SJSA1 (cell line): ENCODE measurements around the gene GINS2. TPM values are rescaled to one million over a fixed set of nuclear protein-coding genes. Genes with fewer than 3 reads are reported as not detected.

Experiments
- DNase-seq, 2 experiments: peaks; one replicate each; pipeline ENCODE4 v3.0.0-alpha.2; 2015 to 2020; ENCODE audit warnings: low spot score in 2 of 2, low read depth in 1 of 2
- H3K27ac ChIP-seq: fragments of 250-450 bp; sonication (Bioruptor Pico); 2 replicates; pipeline ENCODE4 v1.5.1; 2020; ENCODE audit warnings: mild to moderate bottlenecking, moderate library complexity
- H3K27me3 ChIP-seq: fragments of 250-450 bp; sonication (Bioruptor Pico); replicated peaks from 2 replicates; pipeline ENCODE4 v1.5.1; 2020; ENCODE audit warnings: mild to moderate bottlenecking, moderate library complexity
- H3K36me3 ChIP-seq: fragments of 250-450 bp; sonication (Bioruptor Pico); 2 replicates; pipeline ENCODE4 v1.5.1; 2020; ENCODE audit warnings: mild to moderate bottlenecking
- H3K4me1 ChIP-seq: fragments of 250-450 bp; sonication (Bioruptor Pico); replicated peaks from 2 replicates; pipeline ENCODE4 v1.6.1; 2021; ENCODE audit warnings: mild to moderate bottlenecking
- H3K4me3 ChIP-seq: fragments of 250-450 bp; sonication (Bioruptor Pico); 2 replicates; pipeline ENCODE4 v1.5.1; 2020; ENCODE audit warnings: mild to moderate bottlenecking
- H3K9me3 ChIP-seq: fragments of 250-450 bp; sonication (Bioruptor Pico); replicated peaks from 2 replicates; pipeline ENCODE4 v1.5.1; 2020; ENCODE audit warnings: mild to moderate bottlenecking
- total RNA-seq: library from RNA; depleted of rRNA; stranded (reverse); fragments of >200 nt; shearing (Covaris generic); gene quantifications from 2 replicates; pipeline ENCODE4 v1.2.3, GENCODE V29; 2014

Gene GINS2
- total RNA-seq, 1 experiment from 2014 or later, result 51.4 TPM

DNA sequence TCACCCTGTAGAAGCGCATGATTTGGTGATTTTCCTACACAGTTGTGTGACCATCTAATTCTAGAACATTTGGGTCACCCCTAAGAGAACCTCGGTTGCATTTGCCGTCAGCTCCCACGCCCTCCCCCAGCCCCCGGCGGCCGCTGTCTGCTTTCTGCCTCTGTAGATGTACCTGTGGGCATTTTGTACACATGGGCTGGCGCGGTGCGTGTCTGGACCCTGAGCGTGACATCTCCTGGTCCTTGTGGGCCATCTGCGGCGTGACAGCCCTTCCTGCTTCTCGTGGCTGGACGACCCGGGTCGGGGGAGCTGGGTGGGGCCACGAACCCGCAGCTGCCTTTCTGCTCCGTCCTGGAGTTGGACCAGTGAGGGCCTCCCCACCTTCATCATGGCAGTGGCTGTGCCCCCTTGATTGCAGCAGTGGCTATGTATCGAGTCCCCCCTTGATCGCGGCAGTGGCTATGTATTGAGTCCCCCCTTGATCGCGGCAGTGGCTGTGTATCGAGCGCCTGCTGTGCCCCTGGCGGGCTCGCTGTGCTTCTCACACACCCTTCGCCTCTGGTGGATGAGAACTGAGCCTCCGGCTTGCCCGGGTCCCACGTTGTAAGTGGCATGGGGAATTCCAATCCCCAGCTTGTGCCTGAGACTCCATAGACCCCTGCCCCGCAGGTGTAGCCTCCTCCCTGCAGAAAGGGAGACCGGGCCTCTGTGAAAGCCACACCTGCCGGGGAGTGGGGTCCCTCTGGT lies 51.5 kb downstream of the GINS2 start:
- Histone ChIP-seq H3K27me3 (no peaks in the 10 kb centered on the region), H3K4me3 (no peak overlapping the region), H3K4me1 (no peaks in the 10 kb centered on the region), H3K9me3 (no peaks in the 10 kb centered on the region), H3K27ac (no peak overlapping the region), H3K36me3 (peaks cover 2% of the 10 kb centered on the region; the same call in 1 of the 2 replicates)
- DNase-seq, result no peak

DNA sequence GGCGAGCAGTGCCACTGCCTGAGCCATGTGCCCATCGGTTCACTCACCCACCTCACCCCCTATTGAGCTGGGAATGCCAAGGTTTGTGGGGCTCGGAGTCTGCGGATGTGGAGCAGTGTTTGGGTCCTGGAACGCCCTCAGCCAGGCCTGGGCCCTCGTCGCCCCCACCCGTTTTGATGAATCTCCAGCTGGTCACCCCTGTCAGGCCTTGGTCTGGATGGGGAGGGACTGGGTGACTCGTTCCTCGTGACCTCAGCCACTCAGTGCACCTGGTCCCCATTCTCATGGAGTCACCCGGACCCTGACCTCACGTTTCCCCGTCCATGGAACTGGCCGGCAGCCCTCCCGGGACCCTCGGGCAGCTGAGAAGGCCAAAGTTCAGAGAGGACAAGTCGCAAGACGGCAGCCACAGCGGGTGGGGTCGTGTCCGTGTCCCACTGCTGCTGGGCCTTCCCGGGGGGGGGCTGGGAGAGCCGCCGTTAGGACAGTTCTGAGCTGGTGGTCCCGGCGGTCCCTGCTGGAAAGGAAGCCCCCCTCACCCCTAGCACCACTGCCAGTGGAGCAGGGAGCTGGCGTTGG lies 52.4 kb downstream of the GINS2 start:
- no peak overlapping the region for H3K27ac ChIP-seq
- no peak for DNase-seq
- H3K36me3 ChIP-seq, result peaks cover 2% of the 10 kb centered on the region; the same call in 1 of the 2 replicates
- no peaks in the 10 kb centered on the region for H3K27me3 ChIP-seq
- no peak overlapping the region for H3K4me3 ChIP-seq
- no peaks in the 10 kb centered on the region for H3K4me1 ChIP-seq
- H3K9me3 ChIP-seq, result no peaks in the 10 kb centered on the region

DNA sequence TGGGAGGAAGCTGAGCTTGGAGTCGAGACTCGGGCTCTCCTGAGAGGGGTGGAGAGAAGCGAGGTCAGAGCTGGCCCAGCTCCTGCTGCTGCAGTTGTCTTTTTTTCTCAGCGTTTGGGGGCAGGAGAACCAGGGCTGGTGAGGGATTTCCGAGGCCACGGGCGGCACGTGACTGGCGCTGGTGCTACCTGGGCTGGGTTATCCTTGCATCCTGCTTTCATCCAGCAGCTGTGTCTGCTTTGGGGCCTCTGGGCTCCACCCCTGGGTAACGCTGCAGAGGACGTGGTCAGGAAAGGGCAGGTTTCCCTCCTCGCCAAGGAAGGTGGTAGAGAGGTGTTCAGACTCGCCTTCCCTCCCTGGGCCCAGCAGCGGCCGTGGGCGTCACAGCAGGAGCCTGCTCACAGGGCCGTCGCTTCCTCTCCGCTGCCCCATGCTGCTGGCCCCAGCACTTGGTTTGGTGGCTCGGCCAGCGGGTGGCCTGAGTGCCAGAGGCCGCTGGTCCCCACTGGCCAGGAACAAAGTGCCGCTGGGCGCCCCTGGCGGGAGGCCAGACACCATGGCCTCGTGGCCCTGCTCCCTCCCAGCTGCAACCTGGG lies 53.1 kb downstream of the GINS2 start:
- no peaks in the 10 kb centered on the region for H3K9me3 ChIP-seq
- DNase-seq, result no peak
- no peak overlapping the region for H3K4me3 ChIP-seq
- H3K36me3 ChIP-seq, result peaks cover 2% of the 10 kb centered on the region; the same call in 1 of the 2 replicates
- H3K27ac ChIP-seq, result no peak overlapping the region
- H3K4me1 ChIP-seq, result no peaks in the 10 kb centered on the region
- H3K27me3 ChIP-seq, result no peaks in the 10 kb centered on the region

DNA sequence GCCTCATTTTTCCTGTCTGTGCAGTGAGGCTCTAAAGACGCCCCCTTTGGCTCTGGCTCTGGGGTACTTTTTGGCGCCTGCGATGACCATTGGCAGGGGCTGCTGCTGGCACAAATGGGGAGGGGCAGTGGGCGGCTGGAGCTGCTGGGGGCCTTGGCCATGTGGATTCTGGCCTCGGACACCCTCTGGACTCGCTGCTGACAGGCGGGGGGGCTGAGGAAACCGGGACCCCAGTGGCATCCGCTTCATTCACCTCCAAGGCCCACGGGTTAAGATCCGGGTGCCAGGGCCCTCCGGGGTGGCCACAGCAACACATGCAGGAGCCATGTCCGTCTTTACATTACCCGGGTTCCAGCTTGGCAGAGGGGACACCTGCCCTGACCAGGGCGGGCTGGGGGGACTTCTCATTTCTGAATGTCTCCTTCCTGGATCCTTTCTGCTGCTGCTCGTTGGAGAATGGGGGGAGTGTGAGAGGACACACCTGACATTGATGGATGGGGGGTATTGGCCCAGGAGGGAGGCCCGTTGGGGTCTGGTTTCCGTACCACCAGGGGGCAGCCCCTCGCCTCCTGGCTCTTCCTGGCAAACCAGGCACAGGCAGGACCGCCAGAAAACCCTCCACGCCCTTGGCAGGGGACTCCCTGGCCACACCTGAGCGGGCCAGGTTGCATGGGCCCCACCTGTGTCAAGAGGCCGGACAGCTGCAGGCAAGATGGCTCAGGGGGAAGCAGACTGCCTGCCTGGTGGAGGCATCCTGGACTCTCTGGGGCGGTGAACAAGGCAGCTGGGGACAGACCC lies 53.8 kb downstream of the GINS2 start:
- no peak for DNase-seq
- H3K4me3 ChIP-seq, result no peak overlapping the region
- H3K4me1 ChIP-seq, result no peaks in the 10 kb centered on the region
- H3K27ac ChIP-seq, result no peak overlapping the region
- H3K27me3 ChIP-seq, result no peaks in the 10 kb centered on the region
- peaks cover 5% of the 10 kb centered on the region for H3K9me3 ChIP-seq
- H3K36me3 ChIP-seq, result peaks cover 2% of the 10 kb centered on the region; the same call in 1 of the 2 replicates

DNA sequence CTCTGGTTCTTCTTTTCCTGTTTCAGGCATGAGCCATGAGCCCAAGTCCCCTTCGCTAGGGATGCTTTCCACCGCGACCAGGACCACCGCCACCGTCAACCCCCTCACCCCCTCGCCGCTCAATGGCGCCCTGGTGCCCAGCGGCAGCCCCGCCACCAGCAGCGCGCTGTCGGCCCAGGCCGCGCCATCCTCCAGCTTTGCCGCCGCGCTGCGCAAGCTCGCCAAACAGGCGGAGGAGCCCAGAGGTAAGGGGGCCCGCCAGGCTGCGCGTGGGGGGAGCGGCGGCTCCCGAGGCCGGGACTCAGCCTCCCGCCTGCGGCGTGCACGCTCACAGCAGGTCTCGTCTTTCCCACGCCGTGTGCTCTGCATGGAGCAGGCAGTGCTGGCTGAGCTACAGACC lies 54.9 kb downstream of the GINS2 start:
- Histone ChIP-seq H3K27me3 (no peaks in the 10 kb centered on the region), H3K4me3 (no peak overlapping the region), H3K9me3 (peaks cover 13% of the 10 kb centered on the region), H3K36me3 (peaks cover 8% of the 10 kb centered on the region; the same call in 1 of the 2 replicates), H3K27ac (no peak overlapping the region), H3K4me1 (no peaks in the 10 kb centered on the region)
- no peak for DNase-seq

DNA sequence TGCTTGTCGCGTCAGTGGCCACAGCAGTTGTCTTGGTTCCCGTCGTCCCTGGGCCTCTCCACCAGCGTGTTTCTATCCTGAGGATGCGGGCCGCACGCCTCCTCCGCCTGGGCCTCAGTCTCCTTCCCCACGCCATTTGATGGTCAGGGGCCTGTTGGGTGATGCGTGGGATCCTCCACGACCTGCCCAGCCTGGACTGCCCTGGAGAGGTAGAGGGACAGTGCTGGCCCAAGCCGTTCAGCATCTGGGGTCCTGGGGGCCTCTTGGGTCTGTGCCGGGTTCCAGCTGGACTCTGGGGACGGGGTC lies 55.4 kb downstream of the GINS2 start:
- no peak overlapping the region for H3K27ac ChIP-seq
- peaks cover 10% of the 10 kb centered on the region; the same call in 1 of the 2 replicates for H3K36me3 ChIP-seq
- peaks cover 13% of the 10 kb centered on the region for H3K9me3 ChIP-seq
- no peak overlapping the region for H3K4me3 ChIP-seq
- H3K27me3 ChIP-seq, result no peaks in the 10 kb centered on the region
- no peaks in the 10 kb centered on the region for H3K4me1 ChIP-seq
- no peak for DNase-seq

DNA sequence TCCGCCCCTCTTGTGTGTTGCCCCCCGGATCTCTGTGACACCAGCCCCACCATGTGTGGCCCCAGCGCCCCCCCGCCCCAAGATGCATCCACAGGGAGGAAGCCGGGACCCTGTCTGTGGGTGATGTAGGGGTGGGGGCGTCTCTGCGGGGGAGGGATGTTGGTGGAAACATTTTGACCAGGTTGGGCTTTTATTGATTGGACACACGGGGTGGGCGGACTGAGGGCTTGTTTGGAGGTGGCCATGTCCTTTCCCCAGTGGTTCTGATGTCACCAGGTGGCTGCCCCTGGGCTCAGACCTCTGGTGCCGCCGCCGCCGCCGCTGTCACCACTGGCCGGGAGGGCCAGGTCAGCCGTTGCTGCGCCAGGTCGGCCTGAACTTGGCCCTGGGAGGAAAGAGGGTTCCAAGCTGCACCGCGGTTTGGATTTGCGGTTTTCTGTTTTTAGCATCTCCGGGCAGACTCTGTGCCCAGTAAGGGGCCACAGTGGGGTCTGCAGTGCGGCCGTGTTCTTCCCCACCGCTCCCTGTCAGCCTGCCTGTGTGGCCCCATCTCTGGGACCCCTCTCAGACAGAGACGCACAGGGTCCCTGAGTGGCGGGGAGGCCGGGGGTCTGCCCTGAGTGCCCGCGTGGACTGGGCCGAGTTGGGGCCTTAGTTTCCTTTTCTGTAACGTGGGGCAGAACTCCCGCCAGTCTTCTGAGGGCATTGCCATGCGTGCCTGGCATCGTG lies 55.9 kb downstream of the GINS2 start:
- Histone ChIP-seq H3K36me3 (peaks cover 10% of the 10 kb centered on the region; the same call in 1 of the 2 replicates), H3K27me3 (no peaks in the 10 kb centered on the region), H3K9me3 (peaks cover 13% of the 10 kb centered on the region), H3K27ac (no peak overlapping the region), H3K4me3 (no peak overlapping the region), H3K4me1 (no peaks in the 10 kb centered on the region)
- DNase-seq, result no peak

DNA sequence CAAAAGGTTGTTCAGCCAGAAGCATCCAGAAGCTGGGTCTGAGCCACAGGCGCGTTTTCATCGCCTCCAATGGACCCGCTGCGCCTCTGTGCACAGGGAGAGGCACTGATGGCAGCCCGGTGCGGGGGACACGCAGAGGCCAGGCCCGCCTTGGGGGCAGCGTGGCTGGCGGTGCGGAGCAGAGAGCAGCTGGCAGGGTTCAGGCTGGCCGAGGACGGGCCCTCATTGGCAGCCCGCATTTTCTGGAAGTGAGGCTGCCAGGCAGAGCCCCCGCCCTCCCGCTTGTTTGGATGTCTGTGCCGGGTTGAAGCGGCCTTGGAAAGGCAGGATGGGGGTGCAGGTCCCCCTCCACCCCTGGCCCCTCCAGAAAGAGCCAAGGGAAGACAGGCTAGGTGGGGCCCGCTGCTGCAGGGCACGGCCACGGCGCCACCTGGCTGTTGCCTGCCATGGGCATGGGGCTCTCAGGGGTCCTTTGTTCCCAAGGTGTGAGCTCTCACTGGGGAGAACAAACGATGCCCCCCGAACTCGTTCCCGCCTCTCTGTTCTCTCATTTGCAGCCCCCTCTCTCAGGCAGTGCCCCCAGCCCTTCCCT lies 56.9 kb downstream of the GINS2 start:
- H3K27ac ChIP-seq, result no peak overlapping the region
- no peaks in the 10 kb centered on the region for H3K27me3 ChIP-seq
- H3K4me1 ChIP-seq, result no peaks in the 10 kb centered on the region
- H3K36me3 ChIP-seq, result peaks cover 10% of the 10 kb centered on the region; the same call in 1 of the 2 replicates
- DNase-seq, result no peak
- no peak overlapping the region for H3K4me3 ChIP-seq
- peaks cover 13% of the 10 kb centered on the region for H3K9me3 ChIP-seq

DNA sequence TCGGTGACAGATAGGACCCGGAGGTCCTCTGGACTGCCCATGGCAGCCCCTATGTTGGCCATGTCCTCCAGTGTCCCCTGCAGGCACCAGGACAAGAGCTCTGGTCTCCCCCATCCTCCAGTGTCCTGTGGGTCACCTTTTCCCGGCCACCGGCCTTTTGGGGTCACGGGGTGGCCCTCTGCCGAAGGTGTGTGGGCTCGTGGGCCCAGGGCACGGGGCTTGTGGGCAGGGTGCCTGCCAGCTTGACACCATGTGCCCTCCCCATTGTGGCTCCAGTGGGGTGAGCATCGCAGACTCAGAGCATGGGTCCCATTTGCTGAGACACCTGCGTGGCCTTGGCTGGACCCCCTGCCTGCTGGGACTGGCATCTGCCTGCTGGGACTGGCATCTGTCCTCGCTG lies 57.5 kb downstream of the GINS2 start:
- Histone ChIP-seq H3K9me3 (peaks cover 13% of the 10 kb centered on the region), H3K27ac (no peak overlapping the region), H3K36me3 (peaks cover 10% of the 10 kb centered on the region; the same call in 1 of the 2 replicates), H3K4me1 (no peaks in the 10 kb centered on the region), H3K27me3 (no peaks in the 10 kb centered on the region), H3K4me3 (no peak overlapping the region)
- no peak for DNase-seq

DNA sequence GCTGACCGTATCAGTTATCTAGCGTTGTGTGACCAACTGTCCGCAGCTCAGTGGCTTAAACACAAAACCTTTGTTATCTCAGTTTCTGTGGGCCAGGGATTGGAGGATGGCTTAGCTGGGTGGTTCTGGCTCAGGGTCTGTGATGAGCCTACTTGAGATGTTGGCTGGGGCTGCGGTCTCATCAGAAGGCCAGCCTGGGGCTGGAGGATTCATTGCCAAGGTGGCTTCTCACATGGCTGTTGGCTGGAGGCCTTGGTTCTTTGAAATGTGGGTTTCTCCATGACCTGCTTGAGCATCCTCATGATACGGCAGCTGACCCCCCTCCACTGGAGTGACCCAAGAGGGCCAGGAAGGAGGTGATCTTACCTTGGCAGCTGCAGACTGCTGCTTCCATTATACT lies 58.9 kb downstream of the GINS2 start:
- peaks cover 13% of the 10 kb centered on the region for H3K9me3 ChIP-seq
- H3K27me3 ChIP-seq, result no peaks in the 10 kb centered on the region
- no peaks in the 10 kb centered on the region for H3K4me1 ChIP-seq
- H3K36me3 ChIP-seq, result peaks cover 7% of the 10 kb centered on the region; the same call in 1 of the 2 replicates
- no peak overlapping the region for H3K27ac ChIP-seq
- H3K4me3 ChIP-seq, result no peak overlapping the region
- no peak for DNase-seq

DNA sequence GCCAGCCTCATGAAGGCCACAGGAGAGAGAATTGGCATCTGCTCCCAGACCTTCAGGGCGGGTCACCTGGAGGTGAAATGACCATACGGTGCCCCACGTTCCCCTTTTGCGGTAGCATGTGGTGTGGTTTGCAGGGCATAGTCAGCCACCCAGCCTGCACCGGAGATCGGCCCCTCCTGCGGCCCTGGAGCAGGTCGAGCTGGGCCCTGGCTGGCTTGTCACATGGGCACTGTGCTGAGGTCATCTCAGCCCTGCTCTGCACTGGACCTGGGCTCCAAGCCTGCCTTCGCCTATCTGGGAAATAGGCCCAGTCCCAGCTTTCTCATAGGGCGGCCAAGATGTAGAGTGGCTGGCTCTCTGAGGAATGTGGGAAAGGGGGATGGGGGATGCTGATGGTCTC lies 59.4 kb downstream of the GINS2 start:
- Histone ChIP-seq H3K4me1 (no peaks in the 10 kb centered on the region), H3K36me3 (peaks cover 7% of the 10 kb centered on the region; the same call in 1 of the 2 replicates), H3K27ac (no peak overlapping the region), H3K9me3 (peaks cover 13% of the 10 kb centered on the region), H3K4me3 (no peak overlapping the region), H3K27me3 (no peaks in the 10 kb centered on the region)
- DNase-seq, result no peak

DNA sequence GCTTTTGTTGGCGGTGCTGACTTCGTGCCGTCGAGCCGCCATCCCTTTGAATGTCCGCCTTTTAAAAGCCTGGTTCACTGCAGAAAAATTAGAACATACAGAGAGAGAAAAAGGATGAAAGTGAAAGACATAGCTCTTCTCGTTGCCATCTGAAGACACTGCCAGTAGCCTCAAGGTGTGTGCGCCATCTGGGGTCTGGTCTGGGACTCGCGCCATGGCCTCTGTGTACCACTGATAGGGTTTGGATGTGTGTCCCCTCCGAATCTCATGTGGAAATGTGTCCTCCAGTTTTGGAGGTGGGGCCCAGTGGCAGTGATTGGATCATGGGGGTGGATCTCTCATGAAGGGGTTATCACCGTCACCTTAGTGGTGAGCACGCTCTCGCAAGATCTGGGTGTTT lies 60.1 kb downstream of the GINS2 start:
- no peaks in the 10 kb centered on the region for H3K27me3 ChIP-seq
- peaks cover 13% of the 10 kb centered on the region for H3K9me3 ChIP-seq
- H3K4me1 ChIP-seq, result no peaks in the 10 kb centered on the region
- H3K4me3 ChIP-seq, result no peak overlapping the region
- DNase-seq, result no peak
- no peak overlapping the region for H3K27ac ChIP-seq
- peaks cover 7% of the 10 kb centered on the region; the same call in 1 of the 2 replicates for H3K36me3 ChIP-seq

DNA sequence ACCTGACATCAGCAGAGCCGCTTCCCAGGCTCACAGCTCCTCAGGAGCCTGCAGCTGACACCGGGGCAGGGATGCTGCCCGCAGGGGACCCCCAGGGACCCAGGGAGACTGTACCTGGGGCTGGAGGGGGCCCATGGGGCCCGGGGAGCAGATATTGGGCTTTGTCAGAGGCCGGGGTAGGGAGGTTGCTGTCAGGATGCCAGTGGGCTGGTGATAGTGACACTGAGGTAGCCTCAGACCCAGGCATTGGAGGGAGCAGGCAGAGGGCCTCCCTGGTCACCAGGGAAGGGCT lies 60.5 kb downstream of the GINS2 start:
- Histone ChIP-seq H3K27me3 (no peaks in the 10 kb centered on the region), H3K4me1 (no peaks in the 10 kb centered on the region), H3K4me3 (no peak overlapping the region), H3K27ac (no peak overlapping the region), H3K9me3 (peaks cover 13% of the 10 kb centered on the region), H3K36me3 (peaks cover 7% of the 10 kb centered on the region; the same call in 1 of the 2 replicates)
- DNase-seq, result no peak
